GM23338 (cell line): ENCODE measurements around the gene RNF181. TPM values are rescaled to one million over a fixed set of nuclear protein-coding genes. Genes with fewer than 3 reads are reported as not detected.
"Not testable (repeated sequence)": the region's sequence is repeated elsewhere in the genome, so short reads cannot be mapped to it uniquely, and the experiment has no call there.

Source experiments
- ATAC-seq: fragments of 200-7000 bp; cut with Tn5 transposase; 3 replicates; pipeline ENCODE4 v1.9.1; 2020
- DNase-seq: peaks from one replicate; pipeline ENCODE4 v3.0.0-alpha.2; 2015; ENCODE audit warnings: low spot score
- H2AFZ ChIP-seq: fragments of 200-600 bp; sonication (generic); 2 replicates; pipeline ENCODE4 v1.8.0; 2016; ENCODE audit warnings: antibody characterized with exemption, mild to moderate bottlenecking, moderate library complexity
- H3F3A ChIP-seq: fragments of 200-600 bp; sonication (generic); replicated peaks from 2 replicates; pipeline ENCODE4 v1.8.0; 2017; ENCODE audit warnings: antibody characterized with exemption, mixed run types, low read depth
- H3K27ac ChIP-seq: fragments of 200-600 bp; sonication (generic); 2 replicates; pipeline ENCODE4 v1.6.1; 2016; ENCODE audit warnings: low read depth
- H3K27me3 ChIP-seq: fragments of 200-600 bp; sonication (generic); 2 replicates; pipeline ENCODE4 v1.8.0; 2016; ENCODE audit warnings: mild to moderate bottlenecking, mixed run types, moderate library complexity; ENCODE audit not compliant: insufficient read depth
- H3K36me3 ChIP-seq: fragments of 200-600 bp; sonication (generic); 2 replicates; pipeline ENCODE4 v1.8.0; 2016; ENCODE audit warnings: mild to moderate bottlenecking; ENCODE audit not compliant: insufficient read depth
- H3K4me1 ChIP-seq: fragments of 200-600 bp; sonication (generic); 2 replicates; pipeline ENCODE4 v1.8.0; 2016; ENCODE audit warnings: mild to moderate bottlenecking, moderate library complexity; ENCODE audit not compliant: insufficient read depth
- H3K4me2 ChIP-seq: fragments of 200-600 bp; sonication (generic); 2 replicates; pipeline ENCODE4 v1.7.1; 2017; ENCODE audit warnings: mixed run types
- H3K4me3 ChIP-seq: fragments of 200-600 bp; sonication (generic); 2 replicates; pipeline ENCODE4 v1.6.1; 2016; ENCODE audit warnings: mixed run types
- H3K79me2 ChIP-seq: fragments of 200-600 bp; sonication (generic); replicated peaks from 2 replicates; pipeline ENCODE4 v1.8.0; 2017; ENCODE audit warnings: mild to moderate bottlenecking; ENCODE audit not compliant: insufficient read depth
- H3K9me2 ChIP-seq: fragments of 200-600 bp; sonication (generic); 2 replicates; pipeline ENCODE4 v1.8.0; 2017; ENCODE audit not compliant: insufficient read depth
- H4K20me1 ChIP-seq: fragments of 200-600 bp; sonication (generic); replicated peaks from 2 replicates; pipeline ENCODE4 v1.8.0; 2017; ENCODE audit warnings: mild to moderate bottlenecking; ENCODE audit not compliant: insufficient read depth
- H3K27ac Mint-ChIP-seq: 2 replicates; pipeline ENCODE4 v1.8.0; 2020; ENCODE audit warnings: inconsistent platforms, mild to moderate bottlenecking, moderate library complexity, mixed read lengths
- H3K27me3 Mint-ChIP-seq: 3 replicates; pipeline ENCODE4 v1.8.0; 2022; ENCODE audit warnings: low read depth, mild to moderate bottlenecking, moderate library complexity, mixed read lengths, inconsistent platforms; ENCODE audit not compliant: insufficient read depth, poor library complexity
- H3K36me3 Mint-ChIP-seq: 3 replicates; pipeline ENCODE4 v1.8.0; 2021; ENCODE audit warnings: low read depth, mild to moderate bottlenecking, inconsistent platforms, moderate library complexity, mixed read lengths
- H3K4me1 Mint-ChIP-seq: 3 replicates; pipeline ENCODE4 v1.8.0; 2020; ENCODE audit warnings: mild to moderate bottlenecking, inconsistent platforms, mixed read lengths
- H3K4me3 Mint-ChIP-seq: 3 replicates; pipeline ENCODE4 v1.8.0; 2021; ENCODE audit warnings: moderate library complexity, mild to moderate bottlenecking, inconsistent platforms, mixed read lengths
- H3K9me3 Mint-ChIP-seq: 3 replicates; pipeline ENCODE4 v1.8.0; 2020; ENCODE audit warnings: moderate library complexity, mild to moderate bottlenecking, inconsistent platforms, mixed read lengths
- CREB1 ChIP-seq: fragments of 250-450 bp; sonication (Bioruptor Pico); IDR thresholded peaks from 2 replicates; pipeline ENCODE4 v1.5.0; 2020; ENCODE audit warnings: low read depth, mild to moderate bottlenecking, moderate library complexity
- EZH2 ChIP-seq: fragments of 200-600 bp; sonication (generic); IDR thresholded peaks from one replicate; pipeline ENCODE4 v1.8.0; 2017; ENCODE audit warnings: antibody characterized with exemption, mild to moderate bottlenecking, low read depth; ENCODE audit not compliant: unreplicated experiment
- EZH2phosphoT487 ChIP-seq: fragments of 200-600 bp; sonication (generic); IDR thresholded peaks from one replicate; pipeline ENCODE4 v1.8.1; 2018; ENCODE audit warnings: antibody characterized with exemption; ENCODE audit not compliant: unreplicated experiment
- NANOG ChIP-seq: IDR thresholded peaks from 2 replicates; pipeline ENCODE4 v1.6.1; 2016; ENCODE audit warnings: antibody characterized with exemption, borderline replicate concordance
- POLR2AphosphoS5 ChIP-seq: IDR thresholded peaks from 2 replicates; pipeline ENCODE4 v1.6.1; 2016; ENCODE audit warnings: antibody characterized with exemption, low read depth
- STAT1 ChIP-seq: IDR thresholded peaks from one replicate; pipeline ENCODE4 v1.6.1; 2016; ENCODE audit warnings: antibody characterized with exemption; ENCODE audit not compliant: unreplicated experiment
- ZNF114 ChIP-seq: fragments of 250-450 bp; sonication (Bioruptor Pico); IDR thresholded peaks from 2 replicates; pipeline ENCODE4 v1.5.0; 2020; ENCODE audit warnings: mild to moderate bottlenecking, moderate library complexity
- ZNF331 ChIP-seq: fragments of 250-450 bp; sonication (Bioruptor Pico); IDR thresholded peaks from 2 replicates; pipeline ENCODE4 v1.5.0; 2020; ENCODE audit warnings: low read depth, mild to moderate bottlenecking, moderate library complexity
- ZNF462 ChIP-seq: fragments of 250-450 bp; sonication (Bioruptor Pico); IDR thresholded peaks from 2 replicates; pipeline ENCODE4 v1.5.0; 2020; ENCODE audit warnings: mild to moderate bottlenecking, moderate library complexity
- polyA plus RNA-seq: library from polyadenylated mRNA; unstranded; fragments of >200 nt; fragmentation: Nextera tagmentation; extraction: Ambion mirVana; gene quantifications from 2 replicates; pipeline ENCODE4 v1.2.1, GENCODE V29; 2016
- total RNA-seq: library from RNA; depleted of rRNA; stranded (reverse); fragments of >200 nt; shearing (Covaris generic); gene quantifications from 2 replicates; pipeline ENCODE4 v1.2.3, GENCODE V29; 2014
- TF ChIP-seq, protein P1 (sequence below), 2 experiments: fragments of 200-600 bp in 1 of 2; sonication (generic) in 1 of 2; conservative IDR thresholded peaks; 2 replicates each; pipeline versions ENCODE4 v1.5.1 to v1.6.1; 2016 to 2017; ENCODE audit warnings: antibody characterized with exemption in 2 of 2, low read depth in 2 of 2, mild to moderate bottlenecking in 2 of 2, moderate library complexity in 1 of 2
- TF ChIP-seq, protein P2 (sequence below): IDR thresholded peaks from 2 replicates; pipeline ENCODE4 v1.6.1; 2016; ENCODE audit warnings: antibody characterized with exemption

The RNF181 gene
- total and polyA plus RNA-seq, 2 experiments from 2014 or later: 114 to 260 TPM

DNA sequence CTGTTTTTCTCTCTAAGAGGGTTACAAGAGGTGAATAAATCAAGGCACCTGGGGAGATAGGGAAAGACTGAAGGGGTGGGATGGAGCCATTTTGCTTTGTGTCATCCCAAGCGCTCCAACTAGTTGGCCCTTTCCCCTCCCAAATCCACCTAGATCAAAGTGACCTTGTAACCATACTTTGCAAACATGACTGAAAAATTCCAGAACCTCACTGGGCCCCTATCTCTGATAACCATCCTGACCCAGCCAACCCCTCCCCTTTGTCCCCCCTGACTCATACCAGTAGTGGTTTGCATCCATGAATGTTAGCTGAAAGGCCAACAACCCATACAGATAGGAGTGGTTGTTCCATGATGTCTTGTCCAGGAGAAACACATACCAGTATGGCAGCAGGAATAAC, 37.4 kb upstream of the RNF181 start:
- peaks cover 31% of the 10 kb centered on the region for H3K79me2 ChIP-seq
- H3K4me1 ChIP-seq: peaks cover 8% of the 10 kb centered on the region; the same call in 1 of the 2 replicates
- H3K36me3 ChIP-seq: peaks cover 19% of the 10 kb centered on the region
- Mint-ChIP-seq H3K36me3 (peaks cover 28% of the 10 kb centered on the region), H3K9me3 (no peaks in the 10 kb centered on the region; the same call in 2 of the 3 replicates), H3K27ac (no peak overlapping the region), H3K27me3 (peaks cover 1% of the 10 kb centered on the region), H3K4me1 (peaks cover 7% of the 10 kb centered on the region; the same call in 2 of the 3 replicates), H3K4me3 (no peak overlapping the region)
- TF ChIP-seq CREB1 (CRISPR knock-in tag) (no peak), EZH2phosphoT487 (no peak), ZNF462 (CRISPR knock-in tag) (no peak), STAT1 (no peak), NANOG (no peak), POLR2AphosphoS5 (no peak), EZH2 (no peak), ZNF331 (CRISPR knock-in tag) (no peak), ZNF114 (CRISPR knock-in tag) (no peak)
- TF ChIP-seq, protein P1, sequence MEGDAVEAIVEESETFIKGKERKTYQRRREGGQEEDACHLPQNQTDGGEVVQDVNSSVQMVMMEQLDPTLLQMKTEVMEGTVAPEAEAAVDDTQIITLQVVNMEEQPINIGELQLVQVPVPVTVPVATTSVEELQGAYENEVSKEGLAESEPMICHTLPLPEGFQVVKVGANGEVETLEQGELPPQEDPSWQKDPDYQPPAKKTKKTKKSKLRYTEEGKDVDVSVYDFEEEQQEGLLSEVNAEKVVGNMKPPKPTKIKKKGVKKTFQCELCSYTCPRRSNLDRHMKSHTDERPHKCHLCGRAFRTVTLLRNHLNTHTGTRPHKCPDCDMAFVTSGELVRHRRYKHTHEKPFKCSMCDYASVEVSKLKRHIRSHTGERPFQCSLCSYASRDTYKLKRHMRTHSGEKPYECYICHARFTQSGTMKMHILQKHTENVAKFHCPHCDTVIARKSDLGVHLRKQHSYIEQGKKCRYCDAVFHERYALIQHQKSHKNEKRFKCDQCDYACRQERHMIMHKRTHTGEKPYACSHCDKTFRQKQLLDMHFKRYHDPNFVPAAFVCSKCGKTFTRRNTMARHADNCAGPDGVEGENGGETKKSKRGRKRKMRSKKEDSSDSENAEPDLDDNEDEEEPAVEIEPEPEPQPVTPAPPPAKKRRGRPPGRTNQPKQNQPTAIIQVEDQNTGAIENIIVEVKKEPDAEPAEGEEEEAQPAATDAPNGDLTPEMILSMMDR (conservative IDR thresholded peaks at IDR 0.05; ENCODE audit: low read depth in 2 of 2): no peak
- TF ChIP-seq, protein P2, sequence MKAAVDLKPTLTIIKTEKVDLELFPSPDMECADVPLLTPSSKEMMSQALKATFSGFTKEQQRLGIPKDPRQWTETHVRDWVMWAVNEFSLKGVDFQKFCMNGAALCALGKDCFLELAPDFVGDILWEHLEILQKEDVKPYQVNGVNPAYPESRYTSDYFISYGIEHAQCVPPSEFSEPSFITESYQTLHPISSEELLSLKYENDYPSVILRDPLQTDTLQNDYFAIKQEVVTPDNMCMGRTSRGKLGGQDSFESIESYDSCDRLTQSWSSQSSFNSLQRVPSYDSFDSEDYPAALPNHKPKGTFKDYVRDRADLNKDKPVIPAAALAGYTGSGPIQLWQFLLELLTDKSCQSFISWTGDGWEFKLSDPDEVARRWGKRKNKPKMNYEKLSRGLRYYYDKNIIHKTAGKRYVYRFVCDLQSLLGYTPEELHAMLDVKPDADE: no peak
- H3K27ac ChIP-seq: no peak overlapping the region
- H3K4me3 ChIP-seq: no peak overlapping the region
- no peak overlapping the region for H3K4me2 ChIP-seq
- peaks cover 9% of the 10 kb centered on the region; the same call in 1 of the 2 replicates for H4K20me1 ChIP-seq
- DNase-seq (no peak), ATAC-seq (no peak)
- no peaks in the 10 kb centered on the region for H3K9me2 ChIP-seq
- H3F3A ChIP-seq: no peaks in the 10 kb centered on the region; the same call in none of the 2 replicates
- no peak overlapping the region for H2AFZ ChIP-seq
- no peaks in the 10 kb centered on the region for H3K27me3 ChIP-seq

- H3K27me3 Mint-ChIP-seq, H3K4me1 Mint-ChIP-seq, ATAC-seq, H2AFZ ChIP-seq, DNase-seq, H3K9me3 Mint-ChIP-seq, H3K27ac Mint-ChIP-seq, H3K9me2 ChIP-seq, H3F3A ChIP-seq, H3K36me3 ChIP-seq, H3K27me3 ChIP-seq, H4K20me1 ChIP-seq, H3K4me1 ChIP-seq: not testable (repeated sequence)
- H3K4me2 ChIP-seq: peak overlapping the region; percentile 93
- H3K4me3 Mint-ChIP-seq: peak overlapping the region; percentile 96
- H3K27ac ChIP-seq: peak overlapping the region; percentile 88; the same call in 1 of the 2 replicates
- peaks cover 31% of the 10 kb centered on the region for H3K79me2 ChIP-seq
- peaks cover 13% of the 10 kb centered on the region for H3K36me3 Mint-ChIP-seq
- peak overlapping the region; percentile 83 for H3K4me3 ChIP-seq
Measured at GRCh38 chr2:85560403-85560726, 35.2 kb upstream of the RNF181 start.
